Right kidney (tissue), 1 donor: ENCODE data around the gene SMARCC1.

Experiments used
- DNase-seq: peaks from one replicate; pipeline ENCODE4 v3.0.0-alpha.2; 2016

SMARCC1 gene

DNA sequence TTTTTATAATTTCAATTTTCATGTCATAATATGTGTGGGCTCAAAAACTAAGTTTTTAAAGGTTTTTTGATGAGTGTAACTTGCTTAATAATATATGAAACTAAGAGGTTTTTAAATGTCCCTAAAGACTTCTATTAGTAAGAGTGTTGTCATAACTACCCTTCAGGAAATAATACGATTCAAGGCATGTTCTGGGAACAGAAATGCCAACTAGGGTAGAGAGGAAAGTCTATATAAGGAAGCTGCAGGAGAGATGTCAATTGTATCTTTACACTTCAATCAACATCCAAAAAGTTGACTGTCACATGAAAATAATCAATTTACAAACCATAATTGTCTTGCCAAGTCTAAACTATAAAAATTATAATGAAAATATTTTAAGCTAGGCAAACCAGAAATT lies 76.3 kb downstream of the SMARCC1 start:
- DNase-seq = no peak

DNA sequence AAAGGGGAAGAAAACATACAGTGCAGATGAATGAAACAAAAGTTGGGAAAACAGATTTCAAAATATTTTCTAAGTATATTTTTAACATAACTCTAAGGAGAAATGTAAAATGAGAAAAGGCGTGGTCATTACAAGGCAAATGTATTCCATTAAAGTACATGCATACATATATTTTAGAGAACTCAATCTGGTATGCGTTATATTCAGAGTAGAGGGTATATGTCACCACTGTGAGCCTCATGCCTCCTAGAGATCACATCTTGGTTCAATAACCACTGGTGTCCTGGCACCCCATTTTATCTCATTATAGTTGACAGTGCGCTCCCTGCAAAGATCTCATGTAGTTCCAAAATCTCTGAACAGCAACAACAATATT lies 77.5 kb downstream of the SMARCC1 start:
- DNase-seq = no peak

DNA sequence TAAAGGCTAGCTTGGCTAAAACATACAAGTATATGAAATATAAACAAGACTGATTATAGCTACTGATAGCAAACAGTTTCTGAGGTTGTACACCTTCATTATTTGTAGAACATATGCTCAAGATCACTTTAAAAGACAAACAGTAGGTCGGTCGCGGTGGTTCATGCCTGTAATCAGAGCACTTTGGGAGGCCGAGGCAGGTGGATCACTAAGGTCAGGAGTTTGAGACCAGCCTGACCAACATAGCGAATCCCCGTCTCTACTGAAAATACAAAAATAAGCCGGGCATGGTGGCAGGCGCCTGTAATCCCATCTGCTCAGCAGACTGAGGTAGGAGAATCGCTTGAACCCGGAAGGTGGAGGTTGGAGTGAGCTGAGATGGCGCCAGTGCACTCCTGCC lies 80.3 kb downstream of the SMARCC1 start:
- no peak for DNase-seq

DNA sequence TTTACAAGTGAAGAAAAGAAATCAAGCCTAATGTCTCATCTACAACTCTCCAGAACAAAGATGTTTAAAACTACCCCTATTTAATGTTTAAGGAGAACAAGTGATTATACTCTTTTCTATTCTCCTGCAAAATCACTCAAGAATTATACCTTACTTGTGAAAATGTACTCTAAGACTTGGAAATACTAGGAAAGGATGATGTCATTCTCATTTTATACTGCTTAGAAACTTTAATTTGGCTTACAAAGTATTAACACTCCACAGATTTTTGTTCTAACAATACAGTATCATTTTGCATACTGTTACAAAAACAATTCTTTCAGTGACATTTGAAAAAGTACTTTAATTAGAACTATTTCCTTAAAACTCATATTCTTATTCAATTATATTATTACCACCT lies 89.5 kb downstream of the SMARCC1 start:
- no peak for DNase-seq

DNA sequence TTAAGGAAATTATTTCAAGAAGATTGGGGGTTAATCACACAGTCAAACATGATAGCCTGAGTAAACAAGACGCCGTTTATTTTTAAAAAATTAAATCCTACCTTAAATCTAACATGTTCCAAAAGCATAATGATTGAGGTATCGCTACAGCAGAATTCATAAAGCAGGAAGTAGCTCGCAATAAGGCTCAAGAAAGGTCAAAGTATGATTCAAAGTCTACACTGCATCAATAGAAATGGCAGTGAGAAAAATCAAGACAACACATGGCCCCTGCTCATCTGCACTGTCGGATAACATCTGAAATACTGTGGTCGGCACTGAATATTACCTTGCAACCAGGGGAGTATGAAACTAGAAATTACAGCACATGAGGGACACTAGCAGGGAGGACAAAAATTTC lies 93.2 kb downstream of the SMARCC1 start:
- DNase-seq = no peak

DNA sequence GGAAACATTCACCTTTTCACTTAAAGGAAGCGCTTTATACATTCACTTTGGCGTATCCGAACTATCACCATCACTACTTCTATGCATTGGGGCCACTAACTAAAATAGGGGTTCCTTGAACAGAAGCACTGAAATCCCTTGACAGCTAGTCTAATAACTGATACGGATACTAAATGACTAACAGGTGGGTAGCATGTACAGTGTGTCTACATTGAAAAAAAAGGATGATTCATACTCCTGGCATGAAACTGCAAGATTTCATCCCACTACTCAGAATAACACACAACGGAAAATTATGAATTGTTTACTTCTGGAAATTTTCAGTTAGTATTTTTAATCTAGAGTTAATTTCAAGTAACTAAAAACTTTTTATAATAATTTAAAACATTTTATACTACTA lies 96.7 kb downstream of the SMARCC1 start:
- DNase-seq = no peak

DNA sequence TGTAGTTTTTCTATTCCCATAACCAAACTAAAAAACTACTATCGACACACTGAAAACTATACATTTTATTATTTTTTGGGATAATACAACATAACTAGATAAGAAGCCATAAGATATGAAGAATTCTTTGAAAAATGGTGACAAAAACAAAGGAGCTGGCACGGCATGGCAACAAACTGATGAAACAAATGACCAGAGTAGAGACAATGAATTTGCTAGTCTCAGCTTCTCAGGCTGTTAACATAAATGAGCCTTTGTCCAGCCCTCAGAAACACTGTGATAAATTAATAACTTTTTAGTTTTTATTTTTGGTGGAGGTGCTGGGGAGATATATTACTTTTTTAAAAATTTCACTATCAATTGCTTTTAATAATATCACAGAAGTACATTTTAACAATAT lies 100.7 kb downstream of the SMARCC1 start:
- DNase-seq = no peak

DNA sequence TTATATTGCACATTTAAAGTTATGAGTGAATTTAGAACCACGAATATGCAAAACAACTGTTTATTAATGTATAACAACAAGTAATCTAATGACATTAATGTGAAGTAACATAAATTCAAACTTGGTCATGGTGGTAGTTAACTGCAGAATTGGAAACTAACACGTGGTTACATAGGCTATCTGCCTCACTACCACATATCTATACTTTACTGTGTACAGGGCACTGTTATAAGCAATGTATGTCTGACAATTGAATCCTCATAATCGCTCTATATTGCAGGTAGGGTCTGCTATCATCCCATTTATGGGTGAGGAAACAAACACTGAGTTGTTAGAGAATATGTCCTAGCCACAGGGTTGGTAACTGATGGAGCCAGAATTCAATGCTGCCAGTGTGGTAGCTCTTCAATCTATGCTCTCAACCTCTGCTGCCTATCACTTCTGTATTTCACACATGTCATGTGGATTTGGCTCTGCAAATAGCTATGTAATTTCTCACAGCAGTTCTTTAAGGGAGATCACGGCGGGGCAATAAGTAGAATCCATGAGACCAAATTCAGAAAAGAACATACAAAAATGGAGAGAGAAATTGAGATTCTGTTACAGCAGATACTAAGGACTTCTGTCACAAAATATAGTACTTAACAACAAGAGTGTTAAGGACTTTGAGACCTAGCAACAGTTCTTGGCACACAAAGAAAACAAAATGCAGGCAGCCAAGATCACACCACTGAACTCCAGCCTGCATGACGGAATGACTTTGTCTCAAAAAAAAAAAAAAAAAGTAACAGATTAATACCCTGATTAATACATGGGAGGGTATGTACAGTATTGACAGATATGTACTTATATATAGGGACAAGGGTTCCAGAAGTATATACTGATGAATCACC lies 103.0 kb downstream of the SMARCC1 start:
- DNase-seq = no peak

DNA sequence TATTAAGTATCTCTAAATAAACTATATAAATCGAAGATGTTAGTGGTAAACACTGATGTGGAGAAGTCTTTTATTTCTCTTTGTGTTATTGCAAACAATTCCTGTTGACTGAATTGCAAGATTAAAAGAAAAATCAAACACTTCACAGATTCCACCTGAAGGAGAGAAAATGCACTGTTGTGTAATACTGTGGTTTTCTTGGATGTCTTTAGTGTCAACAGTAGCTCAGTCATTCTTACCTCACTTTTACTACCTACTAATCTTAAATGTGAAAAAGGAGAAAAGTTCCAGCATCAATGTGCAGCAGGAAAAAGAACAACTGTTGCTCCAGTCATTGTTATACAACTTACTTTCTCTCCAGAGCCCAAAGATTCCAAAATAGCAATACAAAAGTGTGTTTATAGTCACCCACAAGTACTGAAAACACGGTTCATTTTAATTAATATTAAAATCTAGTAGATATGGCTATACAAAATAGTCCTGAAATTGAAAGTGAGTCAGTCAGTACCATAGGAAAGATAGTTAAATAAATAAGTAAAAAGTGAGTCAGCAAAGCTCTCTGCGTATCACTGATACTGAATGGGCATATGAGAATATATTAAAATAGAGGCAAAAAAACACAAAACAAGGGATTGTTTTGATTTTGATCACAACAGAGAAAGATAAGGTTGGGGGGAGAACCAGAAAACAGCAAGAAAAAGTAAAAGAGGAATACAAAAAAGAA lies 112.5 kb downstream of the SMARCC1 start:
- DNase-seq = no peak

DNA sequence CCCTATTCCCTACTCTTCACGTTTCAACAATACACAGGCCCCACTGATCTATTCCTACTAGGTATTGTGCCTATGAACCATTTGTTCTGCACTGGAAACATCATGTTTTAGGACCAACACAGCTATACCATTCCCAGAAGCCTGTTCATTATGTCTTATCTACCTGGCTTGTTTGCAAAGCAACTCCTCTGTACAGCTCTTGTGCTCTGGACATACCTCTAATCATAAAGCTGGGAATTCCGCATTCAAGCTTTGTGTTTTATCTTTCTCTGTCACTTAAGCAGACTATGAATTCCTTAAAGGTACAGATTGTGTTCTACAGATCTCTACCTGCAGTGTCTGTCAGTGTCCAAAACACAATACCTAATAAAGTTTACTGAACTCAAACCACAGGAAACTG lies 115.6 kb downstream of the SMARCC1 start:
- no peak for DNase-seq

DNA sequence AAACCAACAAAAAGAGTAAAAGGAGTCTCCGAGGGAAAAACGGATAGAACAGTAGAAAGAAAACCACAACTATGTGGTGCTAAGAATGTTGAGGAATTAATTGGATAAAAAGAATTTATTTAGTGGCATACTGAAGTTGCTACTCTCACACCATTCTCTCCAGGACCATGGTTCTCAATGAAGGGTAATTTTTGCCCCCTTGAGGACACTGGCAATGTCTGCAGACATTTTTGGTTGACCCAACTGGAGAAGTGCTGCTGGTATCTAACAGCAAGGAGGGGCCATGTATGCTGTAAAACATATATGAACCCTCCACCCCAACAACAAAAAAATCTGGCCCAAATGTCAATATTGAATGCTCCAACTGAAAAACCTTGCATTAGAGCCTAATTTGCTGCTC lies 117.2 kb downstream of the SMARCC1 start:
- no peak for DNase-seq

DNA sequence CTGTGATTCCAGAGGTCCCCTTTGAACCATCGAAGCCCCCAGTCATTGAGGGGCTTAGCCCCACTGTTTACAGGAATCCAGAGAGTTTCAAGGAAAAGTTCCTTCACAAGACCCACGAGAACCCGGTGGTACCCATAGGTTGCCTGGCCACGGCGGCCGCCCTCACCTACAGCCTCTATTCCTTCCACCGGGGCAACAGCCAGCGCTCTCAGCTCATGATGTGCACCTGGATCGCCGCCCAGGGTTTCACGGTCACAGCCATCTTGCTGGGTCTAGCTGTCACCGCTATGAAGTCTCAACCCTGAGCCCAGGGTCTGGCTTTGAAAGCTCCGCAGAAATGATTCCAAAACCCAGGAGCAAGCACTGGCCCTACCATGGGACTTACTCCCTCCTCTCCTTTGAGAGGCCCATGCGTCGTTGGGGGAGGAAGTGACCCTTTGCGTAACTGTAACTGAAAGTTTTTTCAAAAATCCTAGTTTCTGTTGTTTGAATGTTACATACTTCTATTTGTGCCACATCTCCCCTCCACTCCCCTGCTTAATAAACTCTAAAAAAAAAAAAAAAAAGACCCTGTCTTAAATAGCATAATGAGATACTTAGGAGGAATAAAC lies 118.0 kb downstream of the SMARCC1 start:
- no peak for DNase-seq

DNA sequence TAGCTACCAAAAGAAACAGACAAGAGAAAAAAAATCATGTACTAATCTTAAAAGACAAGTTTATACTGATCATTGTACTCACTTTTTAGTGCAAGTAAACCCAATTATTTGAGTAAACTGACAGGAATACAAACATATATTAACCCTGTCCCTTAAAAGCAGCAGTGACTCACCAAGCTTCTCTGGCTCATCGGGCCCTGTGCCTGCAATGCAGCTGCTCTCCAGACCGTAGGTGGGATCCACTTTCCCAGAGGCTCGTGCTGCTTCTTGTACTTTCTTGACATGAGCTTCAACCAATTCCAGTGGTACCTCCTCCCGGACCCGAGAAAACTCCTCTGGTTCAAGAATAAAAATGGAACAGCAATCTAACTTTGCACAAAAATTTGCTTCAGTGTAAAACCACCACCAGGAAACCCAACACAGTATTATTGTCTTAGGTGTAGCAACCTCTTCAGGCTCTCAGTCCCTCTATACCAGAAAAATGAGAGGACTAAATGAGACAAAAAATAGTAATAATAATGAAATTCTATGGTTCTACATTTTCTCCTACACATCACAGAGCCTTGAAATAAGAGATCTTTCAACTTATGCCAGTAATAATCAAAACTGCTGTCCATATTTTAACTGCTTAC lies 120.5 kb downstream of the SMARCC1 start:
- DNase-seq = no peak

DNA sequence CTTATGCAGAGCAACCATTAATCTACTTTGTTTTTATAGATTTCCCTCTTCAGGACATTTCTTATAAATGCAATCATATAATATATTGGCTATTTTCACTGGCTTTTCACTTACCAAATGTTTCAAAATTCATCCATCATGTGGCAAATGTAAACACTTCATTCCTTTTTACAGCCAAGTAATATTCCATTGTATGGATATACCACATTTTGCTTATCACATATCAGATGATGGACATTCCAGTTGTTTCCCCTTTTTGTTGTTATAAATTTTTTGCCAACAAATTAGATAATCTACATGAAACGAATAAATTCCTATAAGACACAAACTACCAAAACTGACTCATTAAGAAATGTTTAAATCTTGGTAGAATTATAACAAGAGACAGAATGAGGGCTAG lies 123.2 kb downstream of the SMARCC1 start:
- no peak for DNase-seq

DNA sequence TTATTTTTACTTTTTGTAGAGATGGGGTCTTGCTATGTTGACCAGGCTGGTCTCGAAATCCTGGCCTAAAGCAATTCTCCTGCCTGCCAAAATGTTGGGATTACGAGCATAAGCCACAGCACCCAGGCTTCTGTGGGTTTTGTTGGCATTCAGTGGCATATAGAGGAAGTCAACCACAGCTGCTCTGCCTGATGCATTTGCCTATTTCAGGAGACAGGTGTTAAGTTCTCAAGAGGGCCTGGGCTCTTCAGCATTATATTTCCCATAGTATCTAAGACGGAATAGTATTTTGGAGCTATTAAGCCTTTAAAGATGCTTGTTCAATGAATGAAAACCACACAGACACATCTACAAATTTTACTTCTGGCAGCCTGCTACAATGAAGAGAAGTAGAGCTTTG lies 129.6 kb downstream of the SMARCC1 start:
- no peak for DNase-seq

DNA sequence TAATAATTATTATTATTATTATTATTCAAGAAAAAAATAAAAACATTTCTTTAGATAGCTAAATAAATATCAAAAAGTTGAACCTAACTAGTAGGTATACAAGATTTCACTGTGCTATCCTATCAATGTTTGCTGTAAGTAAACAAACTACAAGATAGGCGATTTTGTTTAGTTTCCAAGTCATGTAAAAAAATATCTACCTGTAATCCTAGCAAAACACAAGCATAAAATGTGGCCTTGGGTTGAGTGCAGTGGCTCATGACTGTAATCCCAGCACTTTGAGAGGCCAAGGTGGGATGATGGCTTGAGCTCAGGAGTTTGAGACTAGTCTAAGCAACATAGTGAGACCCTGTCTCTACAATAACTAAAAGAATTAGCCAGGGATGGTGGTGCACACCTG lies 131.4 kb downstream of the SMARCC1 start:
- DNase-seq = no peak

DNA sequence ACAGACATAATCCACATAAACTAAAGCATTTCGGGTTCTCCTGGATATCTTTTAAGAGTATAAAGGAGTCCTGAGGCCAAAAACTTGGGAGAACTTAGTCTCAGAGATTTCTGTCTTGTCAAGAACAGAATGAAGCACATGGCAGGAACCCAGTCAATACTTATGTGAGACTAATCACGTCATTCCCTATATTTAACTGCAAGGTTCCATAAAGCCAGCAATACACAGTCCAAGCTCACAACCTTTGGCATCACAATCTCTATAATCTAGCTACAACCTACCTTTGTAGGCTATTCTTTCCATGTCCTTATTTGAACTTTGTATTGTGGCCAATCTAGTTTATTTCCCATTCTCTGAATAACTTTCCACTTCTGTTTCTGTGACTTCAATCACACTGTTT lies 134.1 kb downstream of the SMARCC1 start:
- DNase-seq = no peak

DNA sequence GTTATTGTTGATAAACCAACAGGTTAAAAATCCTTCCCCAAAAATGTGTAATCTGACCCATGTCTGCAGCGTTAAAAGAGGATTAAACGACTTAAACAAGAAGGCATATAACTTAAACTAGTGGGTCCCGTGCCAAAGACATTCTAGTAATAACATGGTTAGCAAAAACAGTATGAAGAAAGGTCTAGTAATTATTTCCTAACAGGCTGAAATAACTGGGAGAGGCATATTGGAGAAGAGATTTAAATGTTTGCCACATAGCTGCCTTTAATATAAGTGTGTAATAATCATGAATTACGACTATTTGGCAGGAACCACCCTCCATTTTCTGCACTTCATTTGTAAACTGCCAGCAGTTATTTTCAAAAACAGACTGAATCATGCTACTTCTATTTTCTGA lies 135.3 kb downstream of the SMARCC1 start:
- DNase-seq = no peak

DNA sequence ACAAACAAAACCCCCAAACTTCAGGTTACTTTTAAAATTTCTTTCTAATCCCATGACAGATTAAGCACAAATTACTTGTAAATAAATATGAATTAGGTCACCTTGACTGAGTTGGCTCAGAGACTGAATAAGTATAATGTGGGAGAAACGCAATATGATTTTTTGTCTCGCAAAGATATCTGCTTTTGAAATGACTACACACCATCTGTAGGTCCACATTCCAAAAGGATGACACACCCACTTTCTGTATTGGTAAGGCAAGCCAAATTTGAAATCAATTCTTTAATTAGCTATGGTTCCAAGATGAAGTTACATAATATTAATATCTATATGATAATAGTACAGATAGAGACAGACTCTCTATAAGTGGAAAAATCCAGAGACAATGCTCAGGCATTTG lies 136.1 kb downstream of the SMARCC1 start:
- no peak for DNase-seq

DNA sequence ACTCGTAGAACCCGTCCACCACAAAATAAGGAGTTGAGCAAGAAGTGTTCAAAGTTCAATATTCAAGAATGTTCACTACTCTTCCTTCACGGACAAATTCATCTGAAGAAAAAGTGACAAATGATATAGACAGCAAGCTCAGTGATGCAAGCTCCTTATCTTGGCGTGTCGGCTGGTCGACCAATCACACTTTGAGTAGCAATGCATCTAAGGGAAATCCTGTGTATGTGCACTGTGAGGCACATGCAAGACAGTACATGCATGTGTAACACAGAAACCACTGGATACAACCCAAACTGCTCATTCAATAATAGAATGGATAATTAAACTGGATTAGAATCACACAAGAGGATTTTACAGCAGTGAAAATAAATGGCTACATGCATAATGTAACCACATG lies 138.6 kb downstream of the SMARCC1 start:
- no peak for DNase-seq

DNA sequence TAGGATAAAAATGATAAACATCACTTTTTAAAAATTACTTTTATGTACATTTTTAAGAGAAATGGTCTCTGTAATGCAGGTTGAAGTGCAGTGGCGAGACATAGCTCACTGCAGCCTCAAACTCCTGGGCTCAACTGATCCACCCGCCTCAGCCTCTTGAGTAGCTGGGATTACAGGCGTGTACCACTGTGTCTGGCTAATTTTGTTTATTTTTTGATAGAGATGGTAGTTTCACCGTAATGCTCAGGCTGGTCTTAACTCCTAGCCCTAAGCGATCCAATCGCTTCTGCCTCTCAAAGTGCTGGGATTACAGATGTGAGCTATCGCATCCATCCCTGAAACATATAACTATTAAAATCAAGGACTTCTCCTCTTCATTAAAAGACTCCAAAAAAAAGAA lies 140.0 kb downstream of the SMARCC1 start:
- DNase-seq = no peak

DNA sequence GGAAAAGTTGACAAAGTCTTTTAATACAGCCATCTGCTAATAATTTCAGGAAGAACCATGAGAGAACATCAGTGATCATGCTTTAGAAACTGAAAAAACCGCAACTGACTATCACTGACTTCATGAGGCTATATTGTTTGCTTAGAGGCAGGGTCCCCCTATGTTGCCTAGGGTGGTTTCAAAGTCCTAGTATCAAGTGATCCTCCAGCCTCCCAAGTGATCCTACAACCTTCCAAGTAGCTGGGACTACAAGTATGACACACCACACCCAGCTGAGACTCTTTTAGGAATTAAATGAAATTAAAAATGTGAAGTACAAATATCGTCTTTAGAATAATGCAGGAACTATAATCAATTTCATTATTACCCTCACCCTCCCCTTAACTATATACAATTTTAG lies 144.8 kb downstream of the SMARCC1 start:
- no peak for DNase-seq

DNA sequence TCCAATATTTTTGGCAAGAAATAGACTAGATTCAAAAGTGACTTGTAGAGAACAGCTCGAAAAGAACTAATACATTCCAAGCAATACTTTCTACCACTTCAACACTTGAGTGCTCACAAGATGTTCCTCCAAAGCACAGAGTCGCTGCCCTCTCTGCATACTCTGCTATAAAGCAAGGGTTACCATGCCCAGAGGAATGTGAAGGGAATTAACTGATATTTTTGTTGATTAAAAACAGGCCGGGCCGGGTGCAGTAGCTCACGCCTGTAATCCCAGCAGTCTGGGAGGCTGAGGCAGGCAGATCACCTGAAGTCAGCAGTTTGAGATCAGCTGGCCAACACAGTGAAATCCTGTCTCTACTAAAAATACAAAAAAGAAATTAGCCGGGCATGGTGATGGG lies 145.5 kb downstream of the SMARCC1 start:
- no peak for DNase-seq
